Occipital lobe (tissue), 2 donors: ENCODE results near the gene LAMC1. TPM values are rescaled to one million over a fixed set of nuclear protein-coding genes. Genes with fewer than 3 reads are reported as not detected.
"Not testable (repeated sequence)": the region's sequence is repeated elsewhere in the genome, so short reads cannot be mapped to it uniquely, and the experiment has no call there.

ENCODE experiments used
- DNase-seq: peaks from one replicate; lab custom pipeline; 2025; lab: John Stamatoyannopoulos, UW
- total RNA-seq: library from RNA; depleted of rRNA; stranded (reverse); fragments of >200 nt; gene quantifications from one replicate; pipeline ENCODE4 v1.2.3, GENCODE V29; 2014

LAMC1 gene
- total RNA-seq, 1 donor from 2014 or later: 37.7 TPM

DNA sequence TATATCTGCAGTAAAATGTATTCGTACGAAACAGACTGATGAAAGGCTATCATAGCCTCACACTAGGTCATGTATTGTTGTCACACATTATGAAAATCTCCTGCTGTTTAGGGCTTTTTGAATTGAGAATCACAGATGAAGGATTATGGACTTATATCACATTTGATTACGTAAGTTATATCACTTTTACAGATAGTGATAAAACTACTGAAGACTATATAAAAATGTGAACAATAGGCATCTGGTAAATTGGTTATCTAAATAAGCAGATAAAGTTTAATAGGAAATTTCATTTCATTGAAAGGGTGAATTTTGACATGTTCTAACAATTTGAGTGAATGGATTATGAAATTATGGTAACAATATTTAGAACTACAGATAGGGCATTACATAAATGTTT is 20.0 kb downstream of the LAMC1 start:
- DNase-seq: no peak

DNA sequence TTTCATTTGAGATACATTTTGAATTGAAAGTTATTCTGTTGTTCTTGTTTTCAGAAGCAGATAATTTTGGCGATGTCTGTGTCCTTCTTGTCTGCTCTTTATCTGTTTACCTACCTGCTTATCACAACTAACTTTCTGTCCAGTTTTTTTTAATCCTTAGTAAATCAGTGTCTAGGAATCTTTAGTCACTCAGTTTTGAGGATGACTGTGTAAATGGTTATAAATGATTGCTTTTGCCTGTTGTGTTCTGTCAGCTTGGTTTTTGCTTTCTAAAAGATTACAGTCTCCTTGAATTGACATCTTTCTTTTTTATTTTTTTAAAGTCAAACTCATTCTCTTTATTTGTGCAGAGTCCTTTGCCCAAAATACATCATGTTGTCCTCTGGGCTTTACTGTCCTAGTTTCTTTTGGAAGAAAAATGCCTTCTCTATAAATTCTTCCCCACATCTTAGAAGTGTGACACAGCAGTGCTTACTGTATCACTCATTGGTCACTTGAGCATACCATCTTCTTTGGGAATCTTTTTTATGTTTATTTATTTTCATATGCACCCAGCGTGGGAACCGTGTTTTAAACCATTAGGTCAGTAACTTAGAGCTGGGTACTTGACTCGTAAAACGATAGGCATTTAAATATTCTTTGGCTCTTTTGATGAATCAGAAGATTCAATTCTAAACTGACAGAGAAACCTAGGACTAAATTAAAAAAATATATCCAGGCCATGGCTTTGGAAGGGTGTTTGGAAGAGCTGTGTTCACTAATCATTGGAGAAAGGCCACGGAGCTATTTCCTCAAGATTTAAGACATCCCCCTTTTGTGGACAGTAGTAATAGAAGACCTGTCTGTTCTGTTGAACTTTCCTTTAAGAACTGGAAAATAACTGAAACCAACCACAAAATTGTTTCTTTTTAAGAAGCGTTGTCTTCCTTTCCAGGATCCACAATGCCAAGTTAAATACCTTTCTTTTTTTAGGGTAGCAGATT is 20.9 kb downstream of the LAMC1 start:
- DNase-seq: no peak

DNA sequence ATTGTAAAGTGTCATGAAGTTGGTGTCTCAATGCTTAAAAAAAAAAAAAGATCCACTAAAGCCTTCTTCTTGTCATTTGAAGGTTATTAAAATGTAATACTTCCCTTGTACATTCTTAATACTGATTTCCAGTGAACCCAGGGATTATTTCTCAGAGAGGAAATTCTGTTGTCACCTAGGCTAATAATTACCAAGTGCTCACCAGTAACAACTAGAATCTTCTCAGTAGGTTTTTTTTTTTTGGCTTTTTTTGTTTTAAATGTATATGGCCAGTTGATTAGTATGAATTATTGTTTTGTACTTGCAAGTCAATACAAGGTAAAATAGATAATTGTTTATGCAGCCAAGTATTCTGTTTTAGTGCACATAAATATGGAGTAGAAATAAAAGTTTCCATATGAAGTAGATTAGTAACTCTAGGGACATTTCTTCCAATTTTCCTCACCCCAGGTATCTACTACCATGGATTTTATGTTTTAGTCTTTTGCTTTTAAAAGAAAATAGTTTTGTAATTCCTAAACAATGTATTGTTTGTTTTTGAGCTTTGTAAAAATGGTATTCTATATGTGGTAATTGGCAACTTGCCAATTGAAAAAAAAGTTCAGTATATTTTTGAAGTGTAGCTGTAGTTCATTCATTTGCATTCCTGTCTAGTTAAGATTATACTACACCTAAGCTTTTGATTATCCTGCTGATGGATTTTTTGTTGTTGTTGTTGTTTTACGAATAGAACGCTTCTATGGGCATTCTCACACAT is 21.9 kb downstream of the LAMC1 start:
- no peak for DNase-seq

DNA sequence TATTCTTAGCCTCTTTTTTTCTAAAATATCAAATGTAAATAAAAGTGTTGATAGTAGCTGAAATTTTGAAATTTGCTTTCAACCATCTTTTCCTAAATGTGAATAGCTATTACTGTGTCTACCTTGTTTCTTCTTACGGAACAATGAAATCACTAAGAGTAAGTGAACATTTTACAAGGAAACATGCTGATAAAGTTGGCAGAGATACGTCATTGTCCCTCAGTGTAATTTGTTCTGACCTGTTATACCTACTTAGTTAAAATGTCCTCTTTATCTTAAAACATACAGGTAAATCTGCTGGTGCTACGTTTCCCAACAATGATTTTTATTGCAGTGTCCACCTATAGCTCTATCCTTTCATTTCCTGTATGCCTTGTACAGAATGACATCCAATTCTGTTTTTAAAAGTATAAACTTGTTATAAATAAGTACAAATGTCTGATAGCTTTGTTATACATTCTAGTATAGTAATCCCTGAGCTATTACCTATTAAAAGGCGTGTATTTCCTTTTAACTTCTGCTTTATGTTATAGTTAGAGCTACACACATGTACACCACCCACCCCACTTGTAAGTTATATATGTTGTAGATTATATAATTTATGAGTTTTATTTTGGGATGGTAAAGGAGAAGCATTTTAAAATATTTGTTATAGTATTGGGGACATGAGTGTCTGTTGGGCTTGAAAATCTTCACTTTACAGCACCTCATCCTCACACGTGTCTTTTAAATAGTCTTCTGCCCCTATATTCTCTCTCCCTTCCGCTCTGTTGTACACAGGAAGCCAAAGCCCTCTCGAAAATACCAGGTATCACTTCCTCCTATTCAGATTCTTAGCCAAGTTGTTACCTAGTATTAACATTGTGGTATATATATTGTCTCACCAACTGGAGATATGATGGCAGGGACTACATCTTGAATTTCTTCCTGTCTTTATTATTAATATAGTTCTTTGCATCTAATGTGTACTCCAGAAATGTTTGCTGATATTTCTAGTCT is 25.2 kb downstream of the LAMC1 start:
- no peak for DNase-seq

DNA sequence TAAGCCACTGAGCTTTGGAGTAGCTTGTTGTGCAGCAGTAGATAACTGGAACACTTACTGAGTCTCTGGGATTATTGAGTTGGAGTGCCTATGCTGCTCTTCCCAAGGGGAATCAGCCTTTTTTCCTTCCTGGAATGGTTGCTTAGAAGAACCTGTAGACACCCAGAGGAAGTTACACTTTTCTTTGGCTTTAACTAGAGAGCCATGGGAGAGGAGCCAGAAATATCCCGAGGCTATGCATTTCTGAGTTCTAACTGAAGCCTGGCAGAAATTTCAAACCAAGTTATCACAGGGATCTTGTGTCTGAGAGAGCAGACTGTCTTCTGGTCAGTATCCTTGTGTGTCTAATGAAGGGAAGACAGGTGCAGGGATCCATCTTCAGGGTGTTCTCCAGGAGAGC is 28.3 kb downstream of the LAMC1 start:
- no peak for DNase-seq

DNA sequence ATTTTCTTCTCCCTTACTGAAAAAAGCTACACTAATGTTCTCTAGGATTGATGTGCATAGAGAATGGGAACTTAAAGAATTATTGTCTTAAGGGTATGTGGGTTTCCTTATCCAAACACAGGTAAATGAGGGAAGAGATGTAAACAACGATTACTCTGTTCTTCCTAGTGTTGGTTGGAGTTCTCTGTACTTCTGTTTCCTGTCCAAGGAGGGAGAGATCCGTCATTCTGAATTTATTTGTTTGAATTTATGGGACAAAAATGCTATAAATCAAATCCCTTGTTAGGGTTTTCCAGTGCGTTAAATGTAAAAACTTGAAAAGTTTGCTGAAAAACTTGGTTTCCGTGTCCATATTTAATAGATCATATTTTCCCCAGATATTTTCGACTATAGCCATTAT is 29.6 kb downstream of the LAMC1 start:
- DNase-seq: no peak

DNA sequence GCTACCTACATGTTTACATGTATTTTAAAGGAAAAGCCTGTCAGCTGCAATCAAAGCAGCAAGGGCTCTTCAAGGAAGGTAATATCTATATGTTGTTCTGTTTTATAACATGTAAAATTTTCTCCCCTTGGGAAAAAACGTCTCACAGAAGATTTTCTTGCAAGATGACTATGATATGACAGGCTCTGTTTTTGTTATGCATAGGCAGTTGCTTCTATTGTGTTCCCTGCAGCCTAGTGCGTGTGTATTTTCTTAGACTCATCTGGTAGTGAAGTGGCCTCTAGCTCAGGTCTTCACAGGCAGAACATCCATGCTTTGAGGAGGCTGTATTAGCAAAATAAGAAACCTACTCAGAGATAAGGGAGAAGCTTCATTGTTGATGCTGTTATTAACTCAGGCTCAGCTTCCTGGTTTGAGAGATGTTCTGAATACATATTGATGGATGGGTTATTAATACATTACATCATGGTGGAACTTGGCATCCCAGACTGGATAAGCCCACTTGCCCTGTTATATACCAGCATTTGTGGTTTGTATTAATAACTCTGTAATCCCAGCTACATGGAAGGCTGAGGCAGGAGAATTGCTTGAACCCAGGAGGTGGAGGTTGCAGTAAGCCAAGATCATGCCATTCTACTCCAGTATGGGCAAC is 35.8 kb downstream of the LAMC1 start:
- no peak for DNase-seq

DNA sequence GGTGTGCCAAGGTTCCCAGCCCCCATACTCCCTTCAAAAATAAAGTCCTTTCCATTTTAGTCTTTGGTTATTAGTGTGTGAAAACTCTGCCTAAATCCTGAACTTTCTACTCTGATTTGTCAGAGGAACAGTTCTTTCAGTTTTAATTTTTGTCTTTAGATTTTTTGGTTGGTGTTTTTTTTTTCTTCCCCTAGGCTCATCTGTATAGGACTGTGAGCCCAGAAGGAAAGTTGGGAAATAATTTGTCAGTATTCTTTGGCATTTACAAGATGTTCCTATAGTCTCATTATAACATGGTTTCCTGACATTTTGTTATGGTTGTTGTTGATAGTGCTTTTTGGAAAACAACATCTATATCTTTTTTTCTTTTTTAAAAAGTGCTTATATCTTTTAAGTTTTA is 38.0 kb downstream of the LAMC1 start:
- no peak for DNase-seq

DNA sequence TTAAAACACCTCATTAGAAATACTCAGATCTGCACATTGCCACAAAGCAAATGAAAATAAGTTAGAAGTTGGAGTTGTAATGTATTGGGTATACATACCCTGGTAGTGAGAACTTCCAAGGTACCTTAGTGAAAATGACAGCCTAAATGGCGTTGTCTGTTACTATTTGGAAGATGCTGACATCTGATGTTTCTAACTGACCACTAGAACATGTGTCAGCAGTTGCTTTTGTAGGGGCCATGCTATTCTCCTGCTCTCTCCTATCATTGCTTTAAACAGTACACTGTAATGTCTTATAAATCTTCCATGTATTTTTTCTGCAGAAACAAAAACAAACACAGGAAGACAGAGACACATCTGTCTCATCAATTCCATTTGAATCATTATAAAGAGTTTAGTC is 40.1 kb downstream of the LAMC1 start:
- no peak for DNase-seq

DNA sequence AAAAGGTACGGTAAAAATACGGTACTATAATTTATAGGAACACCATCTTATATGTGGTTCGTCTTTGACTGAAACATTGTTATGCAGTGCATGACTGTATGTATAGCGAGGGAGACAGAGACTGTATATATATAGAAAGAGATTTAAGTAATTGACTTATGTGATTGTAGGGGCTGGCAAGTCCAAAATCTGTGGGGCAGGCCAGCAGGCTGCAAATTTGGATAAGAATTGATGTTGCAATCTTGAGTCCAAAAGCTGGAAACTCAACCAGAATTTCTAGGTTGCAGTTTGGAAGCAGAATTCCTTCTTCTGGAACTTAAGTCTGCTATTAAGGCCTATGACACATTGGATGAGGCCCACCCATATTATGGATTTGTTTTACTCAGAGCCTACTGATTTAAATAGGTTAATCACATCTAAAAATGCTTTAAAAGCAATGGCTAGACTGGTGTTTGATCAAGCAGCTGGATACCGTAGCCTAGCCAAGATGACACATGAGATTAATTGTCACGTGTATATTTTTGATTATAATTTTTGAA is 42.0 kb downstream of the LAMC1 start:
- DNase-seq: no peak

DNA sequence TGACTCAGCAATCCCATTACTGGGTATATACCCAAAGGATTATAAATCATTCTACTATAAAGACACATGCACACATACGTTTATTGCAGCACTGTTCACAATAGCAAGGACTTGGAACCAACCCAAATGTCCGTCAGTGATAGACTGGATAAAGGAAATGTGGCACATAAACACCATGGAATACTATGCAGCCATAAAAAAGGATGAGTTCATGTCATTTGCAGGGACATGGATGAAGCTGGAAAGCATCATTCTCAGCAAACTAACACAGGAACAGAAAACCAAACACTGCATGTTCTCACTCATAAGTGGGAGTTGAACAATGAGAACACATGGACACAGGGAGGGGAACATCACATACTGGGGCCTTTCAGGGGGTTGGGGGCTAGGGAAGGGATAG is 43.2 kb downstream of the LAMC1 start:
- DNase-seq: not testable (repeated sequence)

DNA sequence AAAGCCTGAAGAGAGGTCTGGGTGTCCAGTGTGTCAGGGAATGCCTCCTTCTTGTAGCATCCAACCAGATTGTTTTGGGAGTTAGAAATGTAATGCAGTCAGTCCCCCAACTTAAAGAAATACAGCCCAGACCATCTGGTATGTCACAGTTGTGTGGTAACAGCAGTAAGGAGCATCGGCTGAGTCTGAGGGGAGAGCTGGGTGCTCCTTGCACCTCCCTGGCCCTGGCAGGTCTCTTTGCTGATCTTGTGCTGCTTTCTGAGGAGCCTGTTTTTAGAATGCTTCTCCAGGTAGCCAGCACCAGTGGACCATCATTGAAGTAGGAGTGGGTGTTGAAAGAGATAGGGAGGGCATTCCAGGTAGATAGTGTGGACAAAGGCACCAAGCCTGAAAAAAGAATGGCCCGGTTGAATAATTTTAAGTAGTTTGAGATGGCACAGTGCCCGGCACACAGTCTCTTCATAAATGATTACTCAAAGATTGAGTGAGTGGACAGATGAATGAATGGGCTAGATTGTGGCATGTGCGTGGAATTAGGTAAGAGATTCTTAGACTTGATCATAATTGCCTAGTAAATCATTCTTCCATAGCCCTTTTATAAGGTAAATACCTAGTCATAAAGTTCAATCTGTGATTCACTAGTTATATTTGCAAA is 46.5 kb downstream of the LAMC1 start:
- no peak for DNase-seq

DNA sequence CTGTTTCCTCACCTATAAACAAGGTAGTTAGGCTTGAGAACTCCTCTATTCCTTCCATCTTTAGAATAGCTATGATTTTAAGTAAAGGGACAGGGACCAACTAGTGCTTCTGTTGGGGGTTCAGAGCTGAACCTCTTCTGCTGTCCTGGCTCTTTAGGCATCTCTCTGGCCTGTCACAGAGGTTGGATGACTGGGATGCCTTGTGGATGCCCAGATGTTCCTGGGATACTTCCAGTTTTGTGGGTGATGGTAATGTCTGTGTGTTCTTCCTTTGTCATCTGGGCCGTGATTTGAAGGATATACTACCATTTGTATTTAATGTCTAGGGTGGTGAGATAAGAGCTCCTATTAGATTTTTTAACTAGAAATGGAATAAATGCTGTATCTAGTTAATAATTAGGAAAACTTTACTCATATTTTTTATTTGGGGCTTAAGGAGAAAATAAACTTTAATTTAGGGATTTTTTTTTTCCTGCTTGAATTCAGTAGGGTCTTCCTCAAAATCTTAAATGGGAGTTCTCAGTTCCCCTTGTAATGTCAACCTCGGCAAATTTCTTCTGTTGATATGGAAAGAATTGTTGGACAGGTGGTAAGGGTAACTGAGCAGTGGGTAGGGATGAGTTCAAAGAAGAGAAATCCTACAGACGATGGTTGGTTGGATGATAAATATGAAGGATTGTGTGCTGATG is 47.2 kb downstream of the LAMC1 start:
- no peak for DNase-seq

DNA sequence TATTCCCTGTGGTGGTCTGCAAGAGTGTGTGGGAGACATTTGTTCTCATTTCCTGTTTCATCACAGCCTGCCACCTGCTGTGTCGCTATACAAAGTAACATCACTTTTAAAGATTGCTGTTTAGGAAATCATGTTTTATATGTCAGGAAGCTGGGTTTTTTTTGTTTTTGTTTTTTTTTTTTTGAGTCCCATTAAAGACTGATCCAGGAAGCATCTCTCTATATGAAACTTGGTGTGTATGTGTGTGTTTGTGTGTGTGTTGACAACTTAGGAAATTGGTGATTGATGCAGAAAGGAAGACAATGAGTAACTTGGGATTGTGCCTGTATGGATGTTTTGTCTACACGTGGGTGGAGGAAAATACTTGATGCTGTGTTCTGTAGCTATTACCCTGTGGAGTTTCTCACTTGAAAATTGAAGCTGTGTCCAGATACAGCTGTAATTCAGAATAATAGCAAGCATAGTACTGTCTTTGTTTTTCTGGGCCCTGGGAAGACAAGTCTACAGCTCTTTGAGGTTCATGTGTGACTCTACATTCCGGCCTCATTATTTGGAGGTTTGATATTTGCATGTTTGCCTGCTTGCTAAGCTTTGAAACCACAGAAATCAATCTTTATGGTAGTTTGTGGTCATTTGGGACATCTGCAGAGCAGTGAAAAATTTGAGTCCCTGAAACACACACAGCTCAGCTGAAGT is 47.9 kb downstream of the LAMC1 start:
- DNase-seq: no peak

DNA sequence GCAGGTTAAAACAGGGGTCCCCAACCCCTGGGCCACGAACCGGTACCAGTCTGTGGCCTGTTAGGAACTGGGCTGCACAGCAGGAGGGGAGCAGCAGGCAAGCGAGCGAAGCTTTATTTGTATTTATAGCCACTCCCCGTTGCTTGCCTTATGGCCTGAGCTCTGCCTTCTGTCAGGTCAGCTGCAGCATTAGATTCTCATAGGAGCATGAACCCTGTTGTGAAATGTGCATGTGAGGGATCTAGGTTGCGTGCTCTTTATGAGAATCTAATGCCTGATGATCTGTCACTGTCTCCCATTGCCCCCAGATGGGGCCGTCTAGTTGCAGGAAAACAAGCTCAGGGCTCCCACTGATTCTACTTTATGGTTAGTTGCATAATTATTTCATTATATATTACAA is 49.4 kb downstream of the LAMC1 start:
- not testable (repeated sequence) for DNase-seq

DNA sequence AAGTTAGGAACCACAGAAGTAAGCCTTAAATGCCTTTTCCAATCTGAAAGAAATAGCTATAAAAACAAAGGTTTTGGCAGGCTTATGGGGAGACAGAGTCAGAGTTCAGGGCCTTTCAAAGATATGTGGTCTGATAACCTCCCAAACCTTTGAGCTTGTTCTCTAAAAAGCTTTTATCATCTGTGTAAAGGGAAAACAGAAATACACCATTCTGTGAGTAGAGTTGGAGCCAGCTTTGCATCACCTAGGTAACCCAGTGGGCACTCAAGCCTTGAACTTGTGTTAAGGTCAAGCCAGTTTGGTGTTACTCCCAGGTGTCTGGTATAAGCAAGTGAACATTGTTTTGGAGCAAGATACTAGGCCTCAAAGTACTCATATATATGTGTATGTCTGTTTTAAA is 50.1 kb downstream of the LAMC1 start:
- no peak for DNase-seq

DNA sequence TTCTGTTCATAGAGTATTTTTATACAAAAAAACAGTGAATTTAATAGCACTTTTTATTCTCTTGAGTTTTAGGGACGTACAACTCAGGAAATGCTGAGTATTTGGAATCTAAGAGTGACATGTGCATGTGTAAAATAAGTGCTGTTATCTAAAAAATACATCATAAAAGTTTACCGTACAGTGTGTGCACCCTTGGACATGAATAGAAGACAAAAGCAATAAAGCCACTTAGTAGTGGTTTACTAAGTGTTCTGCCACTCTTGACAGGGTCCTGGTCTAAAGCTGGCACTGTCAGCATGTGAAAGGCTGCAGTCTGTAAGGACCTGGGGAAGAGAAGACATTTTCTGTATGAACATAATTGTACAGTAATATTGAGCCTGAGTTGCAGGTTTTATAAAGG is 51.0 kb downstream of the LAMC1 start:
- no peak for DNase-seq

DNA sequence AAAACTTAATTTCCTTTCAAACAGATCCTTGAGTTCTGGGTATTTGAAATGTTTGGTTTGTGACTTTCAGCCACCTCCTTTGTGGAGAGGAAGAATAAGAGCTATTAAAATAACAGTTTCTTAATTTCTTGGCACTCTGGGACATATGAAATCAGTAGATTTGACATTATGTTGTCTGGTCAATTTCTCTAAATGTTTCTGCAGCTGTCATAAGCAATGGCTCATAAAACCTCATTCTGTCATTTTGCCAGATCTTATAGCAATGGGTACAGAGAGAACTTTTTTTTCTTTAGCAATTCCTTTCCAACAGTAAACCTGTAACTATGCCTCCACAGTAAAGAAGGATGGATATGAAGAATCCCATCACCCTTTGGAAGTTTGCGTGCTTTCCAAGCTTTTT is 52.6 kb downstream of the LAMC1 start:
- no peak for DNase-seq

DNA sequence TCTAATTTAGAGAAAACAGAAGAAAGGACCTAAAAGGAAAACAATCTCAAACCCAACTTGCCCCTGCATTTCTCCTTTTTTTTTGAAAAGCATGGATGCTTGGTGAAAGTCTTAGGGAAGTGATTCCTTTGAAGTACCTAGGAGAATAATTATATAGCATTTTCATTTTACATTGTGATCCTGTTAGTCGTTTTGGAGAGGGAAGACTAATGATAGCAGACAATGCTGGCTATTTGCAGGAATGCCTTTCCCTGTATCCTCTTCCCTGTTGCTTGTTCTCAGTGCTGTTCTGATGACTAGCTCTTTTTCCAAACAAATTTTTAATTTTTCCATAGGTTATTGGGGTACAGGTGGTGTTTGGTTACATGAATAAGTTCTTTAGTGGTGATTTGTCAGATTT is 53.9 kb downstream of the LAMC1 start:
- DNase-seq: no peak
